Middle frontal gyrus (tissue), 1 donor: ENCODE results near the gene DEFB132.

Experiments used
- DNase-seq: peaks from one replicate; pipeline ENCODE4 v3.0.0-alpha.2; 2015; ENCODE audit warnings: low spot score; ENCODE audit errors: extremely low spot score

DEFB132 gene

GRCh38 chr20:297098-297924, 39.8 kb downstream of the DEFB132 start, which contains the start of gene ZCCHC3:
ZCCHC3 (plus strand) TSS chr20:297570; CDS start chr20:297587, 17 bp downstream.
- peak; percentile 50 for DNase-seq

DNA sequence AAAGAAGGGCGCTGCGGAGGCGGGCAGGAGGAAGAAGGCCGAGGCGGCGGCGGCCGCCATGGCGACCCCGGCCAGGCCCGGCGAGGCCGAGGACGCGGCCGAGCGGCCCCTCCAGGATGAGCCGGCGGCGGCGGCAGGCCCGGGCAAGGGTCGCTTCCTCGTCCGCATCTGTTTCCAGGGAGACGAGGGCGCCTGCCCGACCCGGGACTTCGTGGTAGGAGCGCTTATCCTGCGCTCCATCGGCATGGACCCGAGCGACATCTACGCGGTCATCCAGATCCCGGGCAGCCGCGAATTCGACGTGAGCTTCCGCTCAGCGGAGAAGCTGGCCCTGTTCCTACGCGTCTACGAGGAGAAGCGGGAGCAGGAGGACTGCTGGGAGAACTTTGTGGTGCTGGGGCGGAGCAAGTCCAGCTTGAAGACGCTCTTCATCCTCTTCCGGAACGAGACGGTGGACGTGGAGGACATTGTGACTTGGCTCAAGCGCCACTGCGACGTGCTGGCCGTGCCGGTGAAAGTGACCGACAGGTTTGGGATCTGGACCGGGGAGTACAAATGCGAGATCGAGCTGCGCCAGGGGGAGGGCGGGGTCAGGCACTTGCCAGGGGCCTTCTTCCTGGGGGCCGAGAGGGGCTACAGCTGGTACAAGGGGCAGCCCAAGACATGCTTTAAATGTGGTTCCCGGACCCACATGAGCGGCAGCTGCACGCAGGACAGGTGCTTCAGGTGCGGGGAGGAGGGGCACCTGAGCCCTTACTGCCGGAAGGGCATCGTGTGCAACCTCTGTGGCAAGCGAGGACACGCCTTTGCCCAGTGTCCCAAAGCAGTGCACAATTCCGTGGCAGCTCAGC, 40.6 kb downstream of the DEFB132 start:
- DNase-seq, result peak; percentile 36

- DNase-seq, result no peak
Measured at GRCh38 chr20:298776-299391, 41.4 kb downstream of the DEFB132 start.

DNA sequence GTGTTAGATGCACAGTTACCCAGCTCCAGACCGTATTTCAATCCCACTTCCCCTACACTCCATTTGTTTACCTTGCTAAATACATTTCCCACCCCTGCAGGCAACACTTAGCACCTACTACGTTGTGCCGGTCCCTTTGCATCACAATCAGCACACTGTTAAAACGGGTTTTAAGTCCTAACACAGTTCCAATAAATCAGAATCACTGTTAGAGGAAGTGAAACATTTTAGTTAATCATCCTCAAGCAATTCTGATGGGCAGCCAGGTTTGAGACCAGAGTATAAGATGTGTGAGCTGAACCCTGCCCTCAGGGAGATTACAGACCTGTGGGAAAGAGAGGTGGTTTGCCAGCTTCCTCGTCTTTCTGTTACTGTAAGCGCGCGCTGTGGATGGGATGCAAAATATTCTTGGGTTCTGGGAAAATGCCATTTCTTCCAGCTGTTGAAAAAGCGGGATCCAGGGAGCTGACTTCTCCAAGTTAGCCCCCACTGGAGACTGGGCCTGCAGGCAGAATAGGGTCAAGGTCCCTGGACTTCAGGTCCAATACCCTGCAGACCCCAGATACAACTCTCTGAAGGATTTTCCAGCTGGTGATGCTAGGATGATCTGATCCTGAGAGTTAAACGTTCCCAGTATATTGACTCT, 42.9 kb downstream of the DEFB132 start:
- no peak for DNase-seq

- DNase-seq, result no peak
Measured at GRCh38 chr20:301886-302848, 44.6 kb downstream of the DEFB132 start.

GRCh38 chr20:305745-306144, 48.2 kb downstream of the DEFB132 start:
- no peak for DNase-seq

DNA sequence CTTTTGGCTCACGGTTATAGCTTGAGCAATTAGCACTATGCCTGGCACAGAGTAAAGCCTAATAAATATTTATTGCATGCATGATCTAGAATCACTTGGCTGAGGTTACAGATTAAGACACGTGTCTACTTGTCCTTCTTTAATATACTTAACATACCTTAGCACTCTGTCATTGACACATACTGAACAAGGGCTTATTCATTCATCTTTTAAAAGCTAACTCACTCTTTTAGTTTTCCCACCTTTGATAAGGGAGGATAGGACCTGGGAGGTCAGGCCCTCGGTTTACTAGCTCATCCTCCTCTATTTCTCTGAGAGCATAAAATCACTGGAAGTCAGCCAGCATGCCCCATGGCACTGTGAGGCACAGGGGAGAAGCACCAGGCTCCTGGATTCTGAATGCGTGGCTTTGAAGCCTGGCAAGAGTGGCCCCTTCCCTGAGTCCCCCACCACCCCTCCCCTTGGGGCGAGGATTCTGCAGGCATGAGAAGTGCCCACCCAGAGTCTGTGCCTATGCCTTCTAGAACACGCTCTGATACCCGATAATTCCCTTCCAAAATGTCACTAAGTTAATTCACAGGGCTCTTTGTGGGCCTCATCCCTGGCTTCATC, 51.0 kb downstream of the DEFB132 start:
- DNase-seq, result no peak

GRCh38 chr20:309306-309840, 51.8 kb downstream of the DEFB132 start:
- no peak for DNase-seq

DNA sequence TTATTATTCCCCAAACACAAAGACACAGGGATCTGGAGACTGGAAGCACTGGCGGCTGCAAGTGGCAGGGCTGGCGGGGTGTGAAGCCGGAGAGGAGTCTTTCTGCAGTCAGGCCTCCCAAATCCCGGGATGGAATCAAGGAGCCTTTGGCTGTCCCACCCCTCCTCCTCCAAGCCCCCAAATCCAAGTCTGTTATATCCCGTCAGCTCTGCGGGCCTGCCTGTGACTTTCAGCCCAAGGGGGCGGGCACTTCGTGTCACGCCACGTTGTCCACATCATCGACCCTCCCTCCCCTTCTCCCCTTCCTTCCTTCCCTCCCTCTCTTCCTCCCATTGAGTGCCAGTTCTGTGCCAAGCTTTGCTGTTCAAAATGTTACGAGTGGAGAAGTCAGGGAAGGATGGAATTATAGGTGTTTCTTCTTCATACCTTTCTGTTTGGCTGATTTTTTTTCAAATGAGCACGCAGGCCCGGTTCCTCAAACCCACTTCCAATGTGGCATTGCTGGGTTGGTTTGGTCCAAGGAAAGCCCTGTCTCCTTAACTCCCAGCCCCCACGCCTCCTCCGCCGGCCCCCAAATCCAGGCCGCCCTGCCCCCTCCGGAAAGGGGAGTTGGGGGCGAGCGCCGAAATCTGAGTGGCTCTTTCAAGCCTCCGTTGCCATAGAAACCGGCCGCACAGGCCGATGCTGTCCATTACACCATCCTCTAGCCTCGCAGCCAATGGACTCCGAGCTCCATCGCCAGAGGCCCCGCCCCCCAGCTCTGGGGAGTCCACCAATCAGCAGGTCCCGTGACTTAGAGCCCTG, 52.5 kb downstream of the DEFB132 start:
- DNase-seq, result peak; percentile 100

DNA sequence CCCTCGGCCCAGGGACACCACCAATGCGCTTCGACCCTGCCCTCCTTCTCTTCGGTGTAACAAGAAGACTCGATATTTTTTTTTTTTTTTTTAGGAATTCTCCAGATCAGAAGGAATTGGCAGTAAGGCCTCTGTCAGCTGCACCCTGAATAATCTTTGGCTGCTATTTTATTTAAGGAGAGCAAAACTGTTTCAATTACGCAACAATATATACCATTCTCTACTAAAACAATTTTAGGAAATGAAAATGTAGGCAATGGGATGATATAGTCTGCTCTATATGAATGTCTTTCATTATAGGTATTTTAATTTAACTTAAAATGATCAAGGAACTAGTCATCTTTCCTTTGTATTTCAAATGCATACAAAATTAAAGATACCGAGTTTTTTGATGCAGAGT, 53.1 kb downstream of the DEFB132 start:
- no peak for DNase-seq
